GM12891 (cell line): ENCODE data around the gene BOD1L1.

Experiments
- POLR2A ChIP-seq: IDR thresholded peaks from 2 replicates; pipeline ENCODE4 v1.6.1; 2011; ENCODE audit warnings: low read depth, low read length, control low read depth
- POLR2AphosphoS5 ChIP-seq: IDR thresholded peaks from 2 replicates; pipeline ENCODE4 v1.6.1; 2011; ENCODE audit warnings: low read depth, low read length, control low read depth

- TF ChIP-seq POLR2AphosphoS5 (no peak), POLR2A (no peak)
Observed at GRCh38 chr4:13537832-13538177, 89.7 kb downstream of the BOD1L1 start.
